ENCODE results near the gene DLG2. TPM values are rescaled to one million over a fixed set of nuclear protein-coding genes. Genes with fewer than 3 reads are reported as not detected.
"Not testable (repeated sequence)": the region's sequence is repeated elsewhere in the genome, so short reads cannot be mapped to it uniquely, and the experiment has no call there.

DLG2 gene
- total RNA-seq, 1 experiment from 2014 or later: 12.1 TPM

GRCh38 chr11:83760932-83761331 is 1866.2 kb downstream of the DLG2 start:
- Histone ChIP-seq H3K27me3 (no peaks in the 10 kb centered on the region), H3K9me3 (replicated peaks) (no peaks in the 10 kb centered on the region), H3K36me3 (no peaks in the 10 kb centered on the region), H3K27ac (no peak overlapping the region), H3K4me3 (no peak overlapping the region), H3K4me1 (no peaks in the 10 kb centered on the region)
- no peak for DNase-seq

GRCh38 chr11:83759148-83759547 is 1868.0 kb downstream of the DLG2 start:
- H3K36me3 ChIP-seq: no peaks in the 10 kb centered on the region
- DNase-seq: no peak
- no peaks in the 10 kb centered on the region for H3K9me3 ChIP-seq (replicated peaks)
- H3K4me1 ChIP-seq: no peaks in the 10 kb centered on the region
- H3K4me3 ChIP-seq: no peak overlapping the region
- no peaks in the 10 kb centered on the region for H3K27me3 ChIP-seq
- no peak overlapping the region for H3K27ac ChIP-seq

- H3K27me3 ChIP-seq: no peaks in the 10 kb centered on the region
- H3K9me3 ChIP-seq (replicated peaks): no peaks in the 10 kb centered on the region
- no peaks in the 10 kb centered on the region for H3K4me1 ChIP-seq
- H3K27ac ChIP-seq: no peak overlapping the region
- no peaks in the 10 kb centered on the region for H3K36me3 ChIP-seq
- DNase-seq: no peak
- H3K4me3 ChIP-seq: no peak overlapping the region
Measured at GRCh38 chr11:83751041-83751440, 1876.1 kb downstream of the DLG2 start.

GRCh38 chr11:83746921-83747585 is 1880.1 kb downstream of the DLG2 start:
- no peak for DNase-seq
- Histone ChIP-seq H3K4me1 (no peaks in the 10 kb centered on the region), H3K27me3 (no peaks in the 10 kb centered on the region), H3K36me3 (no peaks in the 10 kb centered on the region), H3K27ac (no peak overlapping the region), H3K9me3 (replicated peaks) (no peaks in the 10 kb centered on the region), H3K4me3 (no peak overlapping the region)

GRCh38 chr11:83744620-83745192 is 1882.4 kb downstream of the DLG2 start:
- Histone ChIP-seq H3K27me3 (no peaks in the 10 kb centered on the region), H3K9me3 (replicated peaks) (no peaks in the 10 kb centered on the region), H3K36me3 (no peaks in the 10 kb centered on the region), H3K27ac (no peak overlapping the region), H3K4me1 (no peaks in the 10 kb centered on the region), H3K4me3 (no peak overlapping the region)
- DNase-seq: no peak

- Histone ChIP-seq H3K36me3 (no peaks in the 10 kb centered on the region), H3K4me1 (no peaks in the 10 kb centered on the region), H3K27me3 (no peaks in the 10 kb centered on the region), H3K9me3 (replicated peaks) (no peaks in the 10 kb centered on the region), H3K27ac (no peak overlapping the region), H3K4me3 (no peak overlapping the region)
- no peak for DNase-seq
Measured at GRCh38 chr11:83736684-83737083, 1890.5 kb downstream of the DLG2 start.

GRCh38 chr11:83734120-83734519 is 1893.0 kb downstream of the DLG2 start:
- no peaks in the 10 kb centered on the region for H3K36me3 ChIP-seq
- no peaks in the 10 kb centered on the region for H3K27me3 ChIP-seq
- no peak for DNase-seq
- no peaks in the 10 kb centered on the region for H3K4me1 ChIP-seq
- H3K27ac ChIP-seq: no peak overlapping the region
- no peaks in the 10 kb centered on the region for H3K9me3 ChIP-seq (replicated peaks)
- H3K4me3 ChIP-seq: no peak overlapping the region

- H3K4me1 ChIP-seq; H3K36me3 ChIP-seq; H3K27me3 ChIP-seq; H3K4me3 ChIP-seq; H3K9me3 ChIP-seq (replicated peaks); DNase-seq; H3K27ac ChIP-seq: not testable (repeated sequence)
Measured at GRCh38 chr11:83731288-83731687, 1895.9 kb downstream of the DLG2 start.

- no peaks in the 10 kb centered on the region for H3K36me3 ChIP-seq
- peaks cover 4% of the 10 kb centered on the region; the same call in 1 of the 2 replicates for H3K27me3 ChIP-seq
- DNase-seq: no peak
- no peaks in the 10 kb centered on the region for H3K4me1 ChIP-seq
- no peak overlapping the region for H3K4me3 ChIP-seq
- H3K27ac ChIP-seq: no peak overlapping the region
- no peaks in the 10 kb centered on the region for H3K9me3 ChIP-seq (replicated peaks)
Measured at GRCh38 chr11:83728281-83728680, 1898.9 kb downstream of the DLG2 start.

GRCh38 chr11:83727251-83727650 is 1899.9 kb downstream of the DLG2 start:
- DNase-seq: no peak
- H3K4me3 ChIP-seq: no peak overlapping the region
- H3K4me1 ChIP-seq: no peaks in the 10 kb centered on the region
- H3K9me3 ChIP-seq (replicated peaks): no peaks in the 10 kb centered on the region
- peaks cover 4% of the 10 kb centered on the region; the same call in 1 of the 2 replicates for H3K27me3 ChIP-seq
- H3K27ac ChIP-seq: no peak overlapping the region
- H3K36me3 ChIP-seq: no peaks in the 10 kb centered on the region

GRCh38 chr11:83726316-83726715 is 1900.8 kb downstream of the DLG2 start:
- Histone ChIP-seq H3K4me1 (no peaks in the 10 kb centered on the region), H3K9me3 (replicated peaks) (no peaks in the 10 kb centered on the region), H3K27me3 (peaks cover 4% of the 10 kb centered on the region; the same call in 1 of the 2 replicates), H3K27ac (no peak overlapping the region), H3K36me3 (no peaks in the 10 kb centered on the region), H3K4me3 (no peak overlapping the region)
- DNase-seq: no peak

GRCh38 chr11:83725728-83726127 is 1901.4 kb downstream of the DLG2 start:
- DNase-seq: no peak
- no peak overlapping the region for H3K27ac ChIP-seq
- H3K4me1 ChIP-seq: no peaks in the 10 kb centered on the region

GRCh38 chr11:83725269-83725560 is 1901.9 kb downstream of the DLG2 start:
- DNase-seq: no peak
- Histone ChIP-seq H3K9me3 (replicated peaks) (no peaks in the 10 kb centered on the region), H3K36me3 (no peaks in the 10 kb centered on the region), H3K4me1 (no peaks in the 10 kb centered on the region), H3K27ac (no peak overlapping the region), H3K4me3 (no peak overlapping the region), H3K27me3 (peaks cover 4% of the 10 kb centered on the region; the same call in 1 of the 2 replicates)

More at GRCh38 chr11:83725728-83726127, 1901.4 kb downstream of the DLG2 start:
- Histone ChIP-seq H3K4me3 (no peak overlapping the region), H3K9me3 (replicated peaks) (no peaks in the 10 kb centered on the region), H3K36me3 (no peaks in the 10 kb centered on the region), H3K27me3 (peaks cover 4% of the 10 kb centered on the region; the same call in 1 of the 2 replicates)

GRCh38 chr11:83723999-83724398 is 1903.1 kb downstream of the DLG2 start:
- Histone ChIP-seq H3K27ac (no peak overlapping the region), H3K4me3 (no peak overlapping the region), H3K36me3 (no peaks in the 10 kb centered on the region), H3K4me1 (no peaks in the 10 kb centered on the region), H3K27me3 (peaks cover 4% of the 10 kb centered on the region; the same call in 1 of the 2 replicates), H3K9me3 (replicated peaks) (no peaks in the 10 kb centered on the region)
- DNase-seq: peak; percentile 23 to 44

- no peaks in the 10 kb centered on the region for H3K36me3 ChIP-seq
- no peaks in the 10 kb centered on the region for H3K9me3 ChIP-seq (replicated peaks)
- H3K4me1 ChIP-seq: no peaks in the 10 kb centered on the region
- no peak overlapping the region for H3K27ac ChIP-seq
- no peak for DNase-seq
- no peak overlapping the region for H3K4me3 ChIP-seq
- H3K27me3 ChIP-seq: peaks cover 4% of the 10 kb centered on the region; the same call in 1 of the 2 replicates
Measured at GRCh38 chr11:83722392-83723119, 1904.6 kb downstream of the DLG2 start.

Measured in SJCRH30 (cell line).